Measurements from ENCODE around the gene RPS6KA4.

The RPS6KA4 gene

DNA sequence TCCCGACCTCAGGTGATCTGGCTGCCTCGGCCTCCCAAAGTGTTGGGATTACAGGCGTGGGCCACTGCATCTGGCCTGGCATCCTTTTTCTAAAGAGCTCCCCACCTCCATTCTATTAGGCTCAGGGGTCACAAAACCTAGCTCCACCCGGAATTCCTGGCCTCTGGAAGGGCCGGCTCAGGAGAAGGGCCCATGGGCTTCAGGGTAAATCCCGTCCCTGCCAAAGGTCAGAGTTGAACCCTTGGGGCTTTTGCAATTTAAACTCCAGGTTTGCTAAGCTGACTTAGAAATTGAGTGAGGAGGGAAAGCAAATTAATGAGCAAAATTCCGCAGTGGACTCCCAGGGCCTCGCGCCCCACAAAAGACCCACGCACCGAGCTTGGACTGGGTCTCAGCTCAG, 48.3 kb downstream of the RPS6KA4 start:
- TF ChIP-seq CTCF (IDR thresholded peaks at IDR 0.05), result no peak

DNA sequence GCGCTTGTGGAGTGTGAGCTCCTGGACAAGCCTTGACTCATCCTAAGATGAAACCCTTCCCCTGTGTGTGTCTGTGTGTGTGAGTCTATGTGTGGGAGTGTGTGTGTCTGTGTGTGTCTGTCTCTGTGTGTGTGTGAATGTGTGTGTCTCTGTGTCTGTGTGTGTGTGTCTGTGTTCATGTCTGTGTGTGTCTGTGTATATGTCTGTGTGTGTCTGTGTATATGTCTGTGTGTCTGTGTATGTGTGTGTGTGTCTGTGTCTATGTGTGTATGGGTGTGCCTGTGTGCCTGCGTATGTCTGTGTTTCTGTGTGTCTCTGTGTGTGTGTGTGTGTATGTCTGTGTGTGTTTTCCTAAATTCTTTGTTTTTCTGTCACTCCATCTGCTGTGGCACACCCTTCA, 48.7 kb downstream of the RPS6KA4 start:
- no peak for TF ChIP-seq CTCF (IDR thresholded peaks at IDR 0.05)

- TF ChIP-seq CTCF (IDR thresholded peaks at IDR 0.05), result no peak
Measured at GRCh38 chr11:64409278-64409677, 50.3 kb downstream of the RPS6KA4 start.

- no peak for TF ChIP-seq CTCF (IDR thresholded peaks at IDR 0.05)
Measured at GRCh38 chr11:64409707-64410403, 50.9 kb downstream of the RPS6KA4 start.

- no peak for TF ChIP-seq CTCF (IDR thresholded peaks at IDR 0.05)
Measured at GRCh38 chr11:64410404-64410734, 51.4 kb downstream of the RPS6KA4 start.

- TF ChIP-seq CTCF (IDR thresholded peaks at IDR 0.05), result no peak
Measured at GRCh38 chr11:64413417-64413816, 54.5 kb downstream of the RPS6KA4 start.

GRCh38 chr11:64415286-64415685, 56.3 kb downstream of the RPS6KA4 start:
- no peak for TF ChIP-seq CTCF (IDR thresholded peaks at IDR 0.05)

All from LNCAP (cell line).